SHP77 (cell line): ENCODE data around the gene LYRM2.

Source experiments
- DNase-seq, 2 experiments: peaks; one replicate each; lab custom pipeline; 2025; lab: John Stamatoyannopoulos, UW

The LYRM2 gene

DNA sequence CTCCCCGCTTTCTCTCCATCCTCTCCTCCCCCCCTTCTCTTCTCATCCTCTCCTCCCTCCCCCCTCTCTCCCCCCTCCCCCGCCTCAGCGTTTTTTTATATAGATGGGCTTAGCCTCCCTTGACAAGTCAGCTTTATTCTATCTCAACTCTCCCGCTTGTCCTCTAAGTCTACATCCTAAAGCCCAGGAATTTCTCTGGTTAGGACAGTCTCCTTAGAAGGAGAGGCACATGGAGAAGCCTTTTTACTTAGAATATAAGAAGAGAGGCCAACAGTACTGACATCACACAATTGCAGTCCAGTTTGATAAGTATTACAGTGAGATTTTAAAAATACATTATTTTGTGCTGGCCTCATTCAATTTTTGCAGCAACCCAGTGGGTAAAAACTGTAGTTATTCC, 83.5 kb downstream of the LYRM2 start:
- DNase-seq: no peak

- DNase-seq: no peak
These were observed 84.4 kb downstream of the LYRM2 start for GRCh38 chr6:89554106-89554505.

DNA sequence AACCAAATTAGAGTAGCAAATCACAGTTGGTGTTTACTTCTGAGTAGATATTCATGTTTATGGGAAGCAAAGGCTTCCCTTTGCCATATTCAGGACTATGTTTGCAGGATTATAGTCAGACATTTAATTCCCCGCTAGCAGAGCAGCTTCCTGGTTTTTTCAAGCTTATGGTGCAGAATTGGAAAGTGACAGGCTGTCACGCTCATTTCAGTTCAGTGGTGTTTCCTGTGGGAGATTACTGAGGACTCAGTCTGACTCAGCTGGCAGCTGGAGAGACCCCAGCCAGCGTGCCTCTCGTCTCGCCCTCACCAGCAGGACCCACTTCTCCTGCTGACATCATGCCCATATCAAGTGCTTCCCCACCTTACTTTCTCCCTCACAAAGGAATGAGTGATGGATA, 85.1 kb downstream of the LYRM2 start:
- no peak for DNase-seq

- DNase-seq: no peak
These were observed 91.3 kb downstream of the LYRM2 start for GRCh38 chr6:89547281-89547680.

DNA sequence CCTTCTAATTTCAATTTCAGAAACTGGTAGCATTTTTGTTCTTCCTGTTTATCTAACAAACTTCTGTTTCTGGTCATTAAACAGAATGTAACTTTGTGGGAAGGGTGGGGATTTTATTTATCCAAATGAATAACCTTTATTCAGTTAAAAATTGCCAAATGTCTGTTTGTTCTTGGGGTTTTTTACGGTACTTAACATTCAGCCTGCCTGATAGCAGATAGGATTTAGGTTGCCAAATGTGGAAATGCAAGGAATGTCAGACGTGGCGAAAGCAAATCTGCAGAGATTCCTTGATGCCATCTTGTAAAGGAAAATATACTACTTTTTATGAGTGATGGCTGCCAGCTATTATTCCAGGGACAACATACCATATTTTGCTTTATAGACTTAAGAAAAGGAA, 95.7 kb downstream of the LYRM2 start:
- DNase-seq: no peak

- DNase-seq: no peak
These were observed 96.3 kb downstream of the LYRM2 start for GRCh38 chr6:89542081-89542857.

DNA sequence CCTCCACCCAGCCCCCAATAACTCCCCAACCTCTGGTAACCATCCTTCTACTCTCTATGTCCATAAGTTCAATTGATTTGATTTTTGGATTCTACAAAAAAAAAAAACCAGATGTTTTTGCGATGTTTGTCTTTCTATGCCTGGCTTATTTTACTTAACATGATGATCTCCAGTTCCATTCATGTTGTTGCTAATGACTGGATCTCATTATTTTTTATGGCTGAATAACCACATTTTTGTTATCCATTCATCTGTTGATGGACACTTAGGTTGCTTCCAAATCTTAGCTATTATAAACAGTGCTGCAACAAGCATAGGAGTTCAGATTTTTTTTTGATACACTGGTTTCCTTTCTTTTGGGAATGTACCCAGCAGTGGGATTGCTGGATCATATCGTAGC, 98.8 kb downstream of the LYRM2 start:
- DNase-seq: no peak

DNA sequence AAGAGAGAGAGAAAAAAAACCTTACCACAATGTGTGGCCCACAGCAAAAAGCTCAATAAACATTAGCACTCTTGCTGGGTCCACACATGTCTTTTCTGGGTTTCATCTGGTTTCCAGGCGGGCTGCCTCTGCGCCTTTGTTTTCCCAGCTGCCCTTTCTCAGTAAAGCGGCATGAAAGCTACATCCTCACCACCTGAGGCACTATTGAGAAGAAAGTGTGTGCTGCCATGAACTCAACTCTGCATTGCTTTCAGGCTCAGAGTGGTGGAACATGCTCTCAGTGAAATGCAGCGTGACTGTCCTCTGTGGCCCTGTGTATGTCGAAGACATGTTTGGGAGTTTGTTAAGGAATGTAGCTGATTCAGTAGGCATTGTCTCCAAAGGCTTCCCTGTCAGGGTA, 102.3 kb downstream of the LYRM2 start:
- peak; percentile 71 to 87 for DNase-seq

GRCh38 chr6:89530982-89531381, 107.6 kb downstream of the LYRM2 start:
- DNase-seq: peak in 1 of 2 experiments; percentile 12

GRCh38 chr6:89528866-89529265, 109.7 kb downstream of the LYRM2 start:
- no peak for DNase-seq

- no peak for DNase-seq
These were observed 110.9 kb downstream of the LYRM2 start for GRCh38 chr6:89527634-89528033.

GRCh38 chr6:89526563-89526869, 112.0 kb downstream of the LYRM2 start:
- no peak for DNase-seq

DNA sequence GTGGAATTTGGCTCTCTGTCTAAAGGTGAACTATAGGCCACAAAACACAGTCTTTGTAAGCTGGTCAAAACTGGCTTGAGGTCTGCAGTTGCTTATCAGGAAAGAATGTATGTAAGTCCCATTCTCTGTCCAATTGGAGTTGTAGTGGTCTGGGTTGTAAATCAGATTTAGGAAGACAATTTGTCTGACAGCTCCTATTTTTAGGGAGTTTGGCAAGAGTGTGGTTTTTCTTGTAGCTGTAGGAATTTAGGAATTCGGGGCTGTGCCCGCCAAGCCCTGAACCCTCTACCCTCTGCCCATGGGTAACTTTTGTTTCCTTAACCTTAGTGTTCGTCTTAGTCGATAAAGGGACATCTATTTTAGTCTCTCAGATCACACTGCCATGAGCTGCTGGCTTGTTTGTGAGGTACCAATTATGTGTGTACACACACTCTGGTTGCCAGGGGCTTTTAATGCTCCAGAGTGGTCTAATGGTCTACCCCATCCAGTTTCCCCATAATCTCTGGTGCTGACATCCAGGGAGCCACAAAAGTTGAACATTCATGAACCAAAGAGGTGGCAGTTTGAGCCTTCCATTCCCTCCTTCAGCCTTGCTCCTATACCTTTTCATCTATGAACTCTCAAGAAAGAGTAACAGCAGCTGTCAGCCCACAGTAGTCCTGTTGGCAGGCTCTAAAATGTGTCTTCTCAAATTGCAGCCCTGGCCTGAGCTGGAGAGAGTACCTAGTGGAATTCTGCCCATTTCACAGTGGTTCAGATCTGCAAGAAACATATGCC, 112.6 kb downstream of the LYRM2 start:
- DNase-seq: no peak

DNA sequence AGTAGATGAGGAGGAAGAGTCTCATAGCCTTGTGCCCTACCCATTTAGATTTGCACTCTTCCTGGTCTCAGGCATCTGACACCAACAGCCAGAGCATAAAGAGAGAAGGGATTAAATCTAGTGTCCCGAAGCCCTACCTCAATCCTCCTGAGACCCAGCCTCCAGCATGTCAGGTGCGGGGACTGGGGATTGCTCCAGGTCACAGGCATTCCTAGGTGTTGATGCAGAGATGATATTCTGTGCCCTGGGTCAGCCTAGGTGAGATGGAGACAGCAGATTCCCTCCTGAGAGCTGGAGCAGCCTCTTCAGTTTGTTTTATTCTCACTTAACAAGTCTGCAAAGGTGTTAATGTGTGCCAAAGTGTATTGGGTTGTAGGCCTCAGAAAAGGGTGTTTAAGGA, 115.8 kb downstream of the LYRM2 start:
- no peak for DNase-seq

GRCh38 chr6:89520736-89521135, 117.8 kb downstream of the LYRM2 start:
- DNase-seq: no peak

DNA sequence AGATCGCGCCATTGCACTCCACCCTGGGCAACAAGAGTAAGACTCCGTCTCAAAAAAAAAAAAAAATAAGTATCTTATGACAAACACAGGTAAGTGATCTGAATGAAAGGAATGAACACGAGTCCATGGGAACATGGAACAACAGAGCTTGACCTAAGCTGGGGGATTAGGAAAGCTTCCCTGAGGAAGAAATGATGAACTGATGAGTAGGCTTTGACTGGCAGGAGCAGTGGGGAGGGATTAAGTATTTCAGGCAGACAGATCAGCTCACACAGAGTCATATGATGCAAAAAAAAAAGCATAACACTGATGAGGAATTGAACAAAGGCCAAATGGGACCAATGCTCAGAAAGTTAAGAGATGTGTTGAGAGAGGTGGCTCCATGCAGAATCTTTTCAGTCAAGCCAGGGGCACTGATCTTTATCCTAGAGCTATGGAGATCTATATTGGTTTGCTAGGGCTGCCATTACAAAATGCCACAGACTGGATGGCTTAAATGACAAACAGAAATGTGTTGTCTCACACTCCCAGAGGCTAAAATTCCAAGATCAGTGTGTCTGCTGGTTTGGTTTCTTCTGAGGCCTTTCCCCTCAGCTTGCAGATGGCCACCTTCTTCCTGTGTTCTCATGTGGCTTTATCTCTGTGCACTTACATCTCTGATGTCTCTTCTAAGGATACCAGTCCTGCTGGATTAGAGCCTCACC, 120.0 kb downstream of the LYRM2 start:
- DNase-seq: no peak
